ENCODE results near the gene RALGPS1.
A peak's percentile ranks its signal among the peaks of the same experiment; 100 is the strongest.

Gene RALGPS1

DNA sequence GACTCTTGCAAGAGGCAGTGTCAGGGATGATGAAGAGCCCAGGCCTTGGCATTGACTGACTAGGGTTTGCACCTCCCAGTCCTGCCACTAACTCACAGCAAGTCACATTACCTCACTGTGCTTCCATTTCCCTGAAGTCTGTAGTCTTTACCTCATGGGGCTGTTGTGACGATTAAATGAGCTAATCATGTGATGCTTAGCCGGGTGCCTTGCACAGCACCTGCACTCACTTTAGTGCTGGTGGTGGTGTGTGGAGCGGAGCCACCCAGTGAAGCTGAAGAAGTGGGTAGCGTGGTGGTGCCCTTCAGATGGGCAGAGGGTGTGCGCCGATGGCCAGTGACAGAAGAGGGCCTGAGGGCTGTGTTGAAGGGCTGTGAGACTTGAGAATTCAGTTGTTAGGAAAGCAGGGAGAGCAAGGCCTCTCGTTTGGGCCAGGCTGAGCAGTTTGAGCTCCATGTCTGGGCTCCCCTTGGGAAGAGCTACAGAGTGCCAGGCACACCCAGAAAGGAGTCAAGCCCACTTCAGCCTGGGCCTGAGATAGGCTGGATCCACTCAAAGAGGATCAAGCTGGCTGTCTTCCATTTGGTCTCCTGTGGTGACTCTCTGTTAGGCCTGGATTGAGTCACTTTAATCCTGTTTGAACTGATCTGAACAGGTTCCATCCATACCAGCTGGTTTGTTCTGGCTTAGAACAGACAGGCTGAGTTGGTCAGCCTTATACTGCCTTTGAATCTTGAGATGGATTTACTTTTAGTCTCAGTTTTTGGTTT is 42.5 kb downstream of the RALGPS1 start:
- DNase-seq (ENCODE audit: low spot score) = peak; percentile 55

GRCh38 chr9:126957687-126958053 is 43.1 kb downstream of the RALGPS1 start:
- DNase-seq (ENCODE audit: low spot score) = no peak

GRCh38 chr9:126959336-126959735 is 44.8 kb downstream of the RALGPS1 start:
- DNase-seq (ENCODE audit: low spot score) = no peak

- no peak for DNase-seq (ENCODE audit: low spot score)
These were observed 45.3 kb downstream of the RALGPS1 start for GRCh38 chr9:126959917-126960316.

GRCh38 chr9:126962336-126962735 is 47.8 kb downstream of the RALGPS1 start:
- DNase-seq (ENCODE audit: low spot score) = no peak

DNA sequence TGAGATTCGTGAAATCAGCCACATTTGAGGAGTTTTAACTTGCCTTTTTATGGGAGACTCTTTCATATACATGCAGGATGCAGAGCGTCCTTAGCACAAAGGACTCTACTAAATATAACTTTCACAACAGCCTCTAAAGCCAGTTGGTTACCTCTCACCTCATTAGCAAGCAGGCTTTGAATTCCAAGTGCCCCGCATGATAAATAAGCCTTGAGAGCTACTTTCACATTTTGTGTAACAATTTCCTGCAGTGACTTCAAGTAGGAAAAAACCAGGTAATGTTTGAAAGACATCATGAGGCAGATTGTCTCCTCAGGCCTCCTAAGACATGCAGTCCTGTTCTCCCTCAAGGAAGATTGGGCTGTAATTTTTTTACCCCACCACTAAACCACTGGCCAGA is 50.5 kb downstream of the RALGPS1 start:
- no peak for DNase-seq (ENCODE audit: low spot score)

DNA sequence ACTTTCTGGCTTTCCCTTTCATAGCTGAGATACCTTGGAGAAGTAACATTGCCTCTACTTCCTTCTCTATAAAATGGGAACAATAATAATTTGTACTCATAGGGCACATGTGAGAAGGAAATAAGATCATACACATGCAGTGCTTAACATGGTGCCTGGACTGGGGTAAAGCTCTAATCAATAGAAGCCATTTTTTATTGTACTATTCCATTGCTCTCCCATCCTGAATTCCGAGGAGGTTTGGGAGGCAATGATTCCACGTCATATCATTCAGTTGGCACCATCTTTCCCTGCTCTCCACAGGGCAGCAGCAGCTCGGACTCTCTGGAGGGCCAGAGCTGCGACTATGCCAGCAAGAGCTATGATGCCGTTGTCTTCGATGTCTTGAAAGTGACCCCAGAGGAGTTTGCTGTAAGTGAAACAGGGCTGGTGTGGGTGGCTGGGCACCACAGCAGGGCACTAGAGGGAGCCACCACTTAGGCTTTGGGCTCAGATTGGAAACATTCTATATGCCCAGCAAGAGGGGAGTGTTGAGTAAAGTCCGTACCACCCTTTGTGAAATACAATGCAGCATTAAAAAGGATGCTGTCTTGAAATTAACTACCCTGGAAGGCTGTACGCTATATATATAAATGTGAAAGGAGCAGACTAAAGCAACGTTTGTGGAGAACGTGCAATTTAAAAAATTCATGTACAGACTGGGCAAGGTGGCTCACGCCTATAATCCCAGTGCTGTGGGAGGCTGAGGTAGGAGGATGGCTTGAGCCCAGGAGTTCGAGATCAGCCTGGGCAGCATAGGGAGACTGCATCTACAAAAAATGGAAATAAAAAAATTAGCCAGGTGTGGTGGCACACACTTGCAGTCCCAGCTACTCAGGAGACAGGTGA is 51.2 kb downstream of the RALGPS1 start:
- DNase-seq (ENCODE audit: low spot score) = peak; percentile 75

GRCh38 chr9:126971261-126971660 is 56.7 kb downstream of the RALGPS1 start:
- DNase-seq (ENCODE audit: low spot score) = no peak

GRCh38 chr9:126973651-126974529 is 59.3 kb downstream of the RALGPS1 start:
- no peak for DNase-seq (ENCODE audit: low spot score)

DNA sequence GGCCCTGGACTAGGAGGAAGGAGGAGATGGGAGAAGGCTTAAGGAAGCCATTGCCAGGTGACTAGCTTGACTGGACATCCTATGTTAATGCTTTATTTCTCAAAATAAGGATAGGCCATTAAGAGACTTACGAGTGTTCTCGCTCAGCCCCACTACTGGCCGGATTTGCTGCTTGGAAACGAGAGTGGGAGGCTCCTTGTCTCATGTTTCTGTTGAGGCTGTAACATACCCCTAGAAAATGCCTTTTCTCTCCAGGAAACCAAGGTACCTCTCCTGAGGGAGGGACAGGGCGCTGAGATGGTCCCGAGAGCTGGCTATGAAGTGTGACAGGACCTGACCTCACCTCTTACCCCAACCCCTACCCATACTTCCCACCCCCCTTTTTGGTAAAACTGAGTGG is 60.0 kb downstream of the RALGPS1 start:
- no peak for DNase-seq (ENCODE audit: low spot score)

DNA sequence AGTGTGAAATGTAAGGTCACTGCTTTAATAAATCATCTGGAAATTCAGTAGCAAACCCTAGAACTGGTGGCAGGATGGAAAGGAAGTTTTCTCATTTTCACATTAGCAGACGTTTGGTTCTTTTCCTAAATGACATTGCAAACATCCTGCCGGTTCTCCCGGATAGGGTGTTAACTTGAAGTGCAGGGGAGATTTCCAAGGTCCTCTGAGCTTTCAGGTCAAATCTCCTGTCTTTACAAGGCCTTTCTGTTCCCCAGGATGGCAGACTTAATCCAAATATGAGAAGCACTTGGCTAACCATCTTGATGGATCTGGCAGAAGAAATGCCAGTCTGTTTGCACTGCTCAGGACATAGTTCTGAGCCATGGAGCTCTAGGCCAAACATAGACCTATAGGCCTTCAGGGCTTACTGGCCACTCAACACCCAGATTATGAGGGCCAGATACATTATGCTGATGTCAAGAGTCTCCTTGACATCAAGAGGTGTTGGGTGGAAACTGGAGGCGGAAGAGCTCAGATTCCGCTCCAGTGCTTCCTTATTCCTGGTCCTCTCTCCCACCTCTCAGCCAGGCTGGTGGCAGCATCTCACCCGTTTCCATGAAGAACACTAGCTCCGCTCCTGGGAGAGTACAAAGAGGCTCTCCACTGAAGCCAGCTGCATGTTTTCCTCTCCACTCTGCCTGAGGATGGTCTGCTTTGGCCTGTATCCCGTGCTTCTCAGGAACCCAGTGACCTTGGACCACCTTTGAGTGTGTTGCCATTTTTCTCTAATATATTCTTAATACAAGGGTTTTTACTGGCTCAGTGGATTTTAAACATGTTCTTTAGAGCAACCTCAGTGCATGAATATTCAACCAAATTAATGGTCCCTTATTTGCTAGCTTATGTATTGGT is 61.0 kb downstream of the RALGPS1 start:
- no peak for DNase-seq (ENCODE audit: low spot score)

GRCh38 chr9:126979461-126979860 is 64.9 kb downstream of the RALGPS1 start:
- no peak for DNase-seq (ENCODE audit: low spot score)

- peak; percentile 31 for DNase-seq (ENCODE audit: low spot score)
These were observed 65.6 kb downstream of the RALGPS1 start for GRCh38 chr9:126980231-126980630.

GRCh38 chr9:126981218-126981617 is 66.6 kb downstream of the RALGPS1 start:
- DNase-seq (ENCODE audit: low spot score) = no peak

DNA sequence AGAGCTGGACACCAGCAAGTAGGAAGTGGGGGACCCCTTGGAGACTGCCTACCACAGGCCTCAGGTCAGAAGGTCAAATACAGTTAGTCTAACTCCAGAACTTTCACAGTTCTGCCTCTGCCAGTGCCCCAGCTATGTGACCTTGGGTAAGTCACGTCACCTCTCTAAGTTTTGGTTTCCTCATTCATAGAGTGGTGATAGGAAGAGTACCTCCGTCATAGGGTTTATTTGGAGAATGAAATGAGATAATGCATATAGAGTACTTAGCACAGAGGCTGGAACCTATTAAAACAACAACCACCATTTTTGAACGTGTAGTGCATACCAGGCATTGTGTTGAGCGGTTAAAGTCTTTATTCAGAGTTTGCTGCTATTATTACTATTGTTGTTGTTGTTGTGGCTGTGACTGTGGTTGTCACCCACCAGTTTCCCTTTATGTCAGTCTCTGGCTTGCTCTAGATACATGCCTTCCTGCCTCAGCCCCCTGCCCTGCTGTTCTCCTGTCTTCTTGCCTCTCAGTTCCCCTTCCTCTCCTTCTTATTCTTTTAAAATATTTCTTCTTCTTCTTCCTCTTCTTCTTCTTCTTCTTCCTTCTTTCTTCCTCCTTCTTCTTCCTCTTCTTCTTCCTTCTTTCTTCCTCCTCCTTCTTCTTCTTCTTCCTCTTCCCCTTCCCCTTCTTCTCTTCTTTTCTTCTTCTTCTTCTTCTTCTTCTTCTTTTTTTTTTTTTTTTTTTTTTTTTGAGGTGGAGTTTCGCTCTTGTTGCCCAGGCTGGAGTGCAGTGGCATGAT is 67.8 kb downstream of the RALGPS1 start:
- no peak for DNase-seq (ENCODE audit: low spot score)

GRCh38 chr9:126983767-126984166 is 69.2 kb downstream of the RALGPS1 start:
- no peak for DNase-seq (ENCODE audit: low spot score)

DNA sequence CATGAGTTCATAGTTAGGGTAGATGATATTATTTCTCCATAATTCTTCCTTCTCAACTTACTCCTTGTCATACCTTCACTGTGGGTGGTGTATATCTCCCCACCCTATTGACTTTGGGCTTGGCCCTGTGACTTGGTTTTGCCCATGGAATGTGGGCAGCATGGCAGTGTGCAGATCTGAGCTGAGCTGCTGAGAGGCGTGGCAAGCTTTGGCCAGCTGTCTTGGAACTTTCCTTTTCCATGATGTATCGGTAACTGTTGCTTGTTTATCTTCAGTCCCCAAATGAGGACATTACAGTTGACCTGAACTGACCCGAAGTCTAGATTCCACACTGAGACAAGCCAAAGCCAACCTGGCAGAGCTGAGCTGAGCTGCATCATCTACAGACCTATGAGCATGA is 70.4 kb downstream of the RALGPS1 start:
- peak; percentile 7 for DNase-seq (ENCODE audit: low spot score)

- DNase-seq (ENCODE audit: low spot score) = peak; percentile 33
These were observed 71.4 kb downstream of the RALGPS1 start for GRCh38 chr9:126985870-126986498.

GRCh38 chr9:126986506-126986951 is 71.9 kb downstream of the RALGPS1 start:
- DNase-seq (ENCODE audit: low spot score) = no peak

GRCh38 chr9:126988857-126989256 is 74.3 kb downstream of the RALGPS1 start:
- DNase-seq (ENCODE audit: low spot score) = no peak

Data from AG08395 (cell line).